Left ventricle myocardium inferior (tissue), 1 donor: Measurements from ENCODE around the gene SEBOX. TPM values are rescaled to one million over a fixed set of nuclear protein-coding genes. Genes with fewer than 3 reads are reported as not detected.
A peak's percentile ranks its signal among the peaks of the same experiment; 100 is the strongest.

Experiments
- DNase-seq: peaks from one replicate; pipeline ENCODE4 v3.0.0-alpha.2; 2020
- H3K27ac ChIP-seq: fragments of 200-600 bp; replicated peaks from 2 replicates; pipeline ENCODE4 v1.8.0; 2021
- H3K27me3 ChIP-seq: fragments of 200-600 bp; 2 replicates; pipeline ENCODE4 v1.8.0; 2021; ENCODE audit warnings: low read depth
- H3K36me3 ChIP-seq: fragments of 200-600 bp; 2 replicates; pipeline ENCODE4 v1.8.0; 2021
- H3K4me1 ChIP-seq: fragments of 200-600 bp; 2 replicates; pipeline ENCODE4 v1.8.0; 2021
- H3K4me3 ChIP-seq: fragments of 200-600 bp; 2 replicates; pipeline ENCODE4 v1.8.0; 2021; ENCODE audit warnings: mild to moderate bottlenecking, moderate library complexity
- H3K9me3 ChIP-seq: fragments of 200-600 bp; replicated peaks from 2 replicates; pipeline ENCODE4 v1.8.0; 2021
- intact Hi-C: fragments of 100-400 bp; cut with micrococcal nuclease; formaldehyde crosslinking; loops from one replicate; pipeline ENCODE4 v1.11.0; 2022
- total RNA-seq: library from RNA; stranded (reverse); fragmentation: NEBNext Ultra II Directional; extraction: Animal tissue kit (Norgen Biotek cat#: 25700); gene quantifications from one replicate; pipeline ENCODE4 v1.2.1, GENCODE V29; 2021
- TF ChIP-seq, protein P1 (sequence below): fragments of 200-600 bp; IDR thresholded peaks from 2 replicates; pipeline ENCODE4 v1.8.0; 2021; ENCODE audit warnings: antibody characterized with exemption, mild to moderate bottlenecking, borderline replicate concordance
- donor health status: DM: no; HTN: yes; CAD: no; lungs with severe emphysema.

Gene SEBOX
- total RNA-seq, 1 donor from 2014 or later = not detected

- peaks cover 13% of the 10 kb centered on the region for H3K36me3 ChIP-seq
- intact Hi-C loops = no loop called here
- H3K9me3 ChIP-seq = no peaks in the 10 kb centered on the region
- peaks cover 25% of the 10 kb centered on the region for H3K4me1 ChIP-seq
- no peak overlapping the region for H3K4me3 ChIP-seq
- DNase-seq = no peak
- TF ChIP-seq, protein P1, sequence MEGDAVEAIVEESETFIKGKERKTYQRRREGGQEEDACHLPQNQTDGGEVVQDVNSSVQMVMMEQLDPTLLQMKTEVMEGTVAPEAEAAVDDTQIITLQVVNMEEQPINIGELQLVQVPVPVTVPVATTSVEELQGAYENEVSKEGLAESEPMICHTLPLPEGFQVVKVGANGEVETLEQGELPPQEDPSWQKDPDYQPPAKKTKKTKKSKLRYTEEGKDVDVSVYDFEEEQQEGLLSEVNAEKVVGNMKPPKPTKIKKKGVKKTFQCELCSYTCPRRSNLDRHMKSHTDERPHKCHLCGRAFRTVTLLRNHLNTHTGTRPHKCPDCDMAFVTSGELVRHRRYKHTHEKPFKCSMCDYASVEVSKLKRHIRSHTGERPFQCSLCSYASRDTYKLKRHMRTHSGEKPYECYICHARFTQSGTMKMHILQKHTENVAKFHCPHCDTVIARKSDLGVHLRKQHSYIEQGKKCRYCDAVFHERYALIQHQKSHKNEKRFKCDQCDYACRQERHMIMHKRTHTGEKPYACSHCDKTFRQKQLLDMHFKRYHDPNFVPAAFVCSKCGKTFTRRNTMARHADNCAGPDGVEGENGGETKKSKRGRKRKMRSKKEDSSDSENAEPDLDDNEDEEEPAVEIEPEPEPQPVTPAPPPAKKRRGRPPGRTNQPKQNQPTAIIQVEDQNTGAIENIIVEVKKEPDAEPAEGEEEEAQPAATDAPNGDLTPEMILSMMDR = no peak
- peaks cover 25% of the 10 kb centered on the region for H3K27me3 ChIP-seq
- no peak overlapping the region for H3K27ac ChIP-seq
These were observed 39.0 kb upstream of the SEBOX start for GRCh38 chr17:28404007-28404406.

DNA sequence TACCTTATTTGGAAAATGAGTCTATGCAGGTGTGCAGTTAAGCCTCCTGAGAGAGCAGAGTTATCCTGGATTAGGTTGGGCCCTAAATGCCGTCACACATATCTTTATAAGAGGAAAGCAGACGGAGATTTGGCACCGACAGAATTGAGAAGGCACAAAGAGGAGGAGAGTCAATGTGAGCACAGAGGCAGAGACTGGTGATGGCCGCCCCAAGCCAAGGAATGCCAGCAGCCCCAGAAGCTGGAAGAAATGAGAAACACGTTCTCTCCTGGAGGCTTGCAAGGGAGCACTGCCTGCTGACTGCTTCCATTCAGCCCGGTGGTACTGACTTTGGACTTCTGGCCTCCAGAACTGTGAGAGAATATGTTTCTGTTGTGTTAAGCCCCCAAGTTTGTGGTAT lies 37.8 kb upstream of the SEBOX start:
- H3K27ac ChIP-seq = no peak overlapping the region
- TF ChIP-seq, protein P1 = no peak

GRCh38 chr17:28402224-28402630 lies 37.2 kb upstream of the SEBOX start:
- Histone ChIP-seq H3K4me1 (peaks cover 38% of the 10 kb centered on the region), H3K27ac (no peak overlapping the region), H3K4me3 (no peak overlapping the region), H3K9me3 (no peaks in the 10 kb centered on the region), H3K27me3 (peaks cover 19% of the 10 kb centered on the region), H3K36me3 (peaks cover 17% of the 10 kb centered on the region)
- DNase-seq = no peak
- intact Hi-C loops = no loop called here
- TF ChIP-seq, protein P1 = no peak

More for the DNA sequence above, 37.8 kb upstream of the SEBOX start:
- H3K27me3 ChIP-seq = peaks cover 19% of the 10 kb centered on the region
- H3K4me3 ChIP-seq = no peak overlapping the region
- intact Hi-C loops = no loop called here
- peaks cover 17% of the 10 kb centered on the region for H3K36me3 ChIP-seq
- no peaks in the 10 kb centered on the region for H3K9me3 ChIP-seq
- peaks cover 37% of the 10 kb centered on the region for H3K4me1 ChIP-seq
- DNase-seq = no peak

- peaks cover 30% of the 10 kb centered on the region for H3K36me3 ChIP-seq
These were observed 34.8 kb upstream of the SEBOX start for GRCh38 chr17:28399808-28400207.

DNA sequence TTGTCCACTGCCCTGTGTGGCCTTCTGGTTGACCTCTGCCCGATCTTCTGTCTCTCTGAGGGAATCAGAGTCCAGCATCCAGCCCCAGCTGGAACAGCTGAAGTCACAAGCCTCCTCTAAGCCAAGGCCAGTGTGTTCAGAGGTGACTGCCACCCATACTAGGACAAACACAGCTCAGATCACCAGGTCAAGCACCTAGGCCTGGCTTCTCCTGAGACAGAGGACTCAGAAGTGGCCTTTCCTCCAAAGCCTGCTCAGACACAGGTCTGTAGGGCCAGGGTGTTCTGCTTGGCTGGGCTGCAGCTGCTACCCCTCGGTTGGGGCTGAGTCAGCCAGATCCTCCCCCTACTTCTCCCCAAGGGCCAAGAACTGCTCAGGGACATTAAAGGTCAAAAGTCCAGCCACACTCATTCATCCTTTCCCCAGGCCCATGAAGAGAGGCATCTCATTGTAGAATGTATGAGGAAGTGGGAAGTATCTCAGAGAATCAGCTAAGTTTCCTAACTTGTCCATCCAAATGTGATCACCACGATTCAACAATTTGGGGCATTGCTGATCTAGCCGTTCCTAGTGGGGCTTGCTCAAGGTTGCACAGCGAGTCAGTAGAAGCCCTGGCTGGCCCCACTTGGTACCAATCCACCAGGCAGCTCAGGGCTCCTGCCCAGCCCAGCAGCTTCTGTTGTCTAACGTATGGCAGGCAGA lies 33.4 kb upstream of the SEBOX start:
- TF ChIP-seq, protein P1 = no peak
- intact Hi-C loops = no loop called here
- Histone ChIP-seq H3K27ac (peak overlapping the region; percentile 27), H3K4me1 (peaks cover 14% of the 10 kb centered on the region), H3K9me3 (no peaks in the 10 kb centered on the region), H3K4me3 (no peak overlapping the region), H3K36me3 (peaks cover 42% of the 10 kb centered on the region), H3K27me3 (no peaks in the 10 kb centered on the region)
- DNase-seq = no peak

More at GRCh38 chr17:28399808-28400207, 34.8 kb upstream of the SEBOX start:
- H3K4me3 ChIP-seq = no peak overlapping the region
- H3K4me1 ChIP-seq = peaks cover 18% of the 10 kb centered on the region
- peaks cover 6% of the 10 kb centered on the region for H3K27me3 ChIP-seq
- TF ChIP-seq, protein P1 = no peak
- H3K27ac ChIP-seq = no peak overlapping the region
- no peak for DNase-seq
- no peaks in the 10 kb centered on the region for H3K9me3 ChIP-seq
- intact Hi-C loops = no loop called here
